Measurements from ENCODE around the gene NPTN. TPM values are rescaled to one million over a fixed set of nuclear protein-coding genes. Genes with fewer than 3 reads are reported as not detected.

Gene NPTN
- total and polyA plus RNA-seq, 2 of the 13 experiments (the other 11 are each of a cell fraction or from before 2014, with no cell fraction given), result 78.0 to 110 TPM

- TF ChIP-seq SIX1 (CRISPR knock-in tag; IDR thresholded peaks at IDR 0.05; ENCODE audit: borderline replicate concordance) (no peak), ZNF230 (CRISPR knock-in tag; IDR thresholded peaks at IDR 0.05) (no peak), SMYD3 (CRISPR knock-in tag; IDR thresholded peaks at IDR 0.05) (no peak), NBN (conservative IDR thresholded peaks at IDR 0.05) (no peak), RFXANK (CRISPR knock-in tag; IDR thresholded peaks at IDR 0.05) (no peak), ZNF703 (CRISPR knock-in tag; IDR thresholded peaks at IDR 0.05; ENCODE audit: borderline replicate concordance) (no peak), PRDM4 (CRISPR knock-in tag; IDR thresholded peaks at IDR 0.05; ENCODE audit: borderline replicate concordance) (no peak), ZNF501 (CRISPR knock-in tag; IDR thresholded peaks at IDR 0.05) (peak; percentile 63), ATRX (CRISPR knock-in tag; IDR thresholded peaks at IDR 0.05; ENCODE audit: borderline replicate concordance) (no peak), HNRNPH1 (optimal IDR thresholded peaks at IDR 0.05; ENCODE audit: low read depth, low read length) (no peak), ZNF333 (CRISPR knock-in tag; IDR thresholded peaks at IDR 0.05; ENCODE audit: borderline replicate concordance) (0 out of 2 replicates have a peak, but pooled peaks have one; percentile 7), RBFOX2 (IDR thresholded peaks at IDR 0.05; ENCODE audit: low read depth, low read length) (no peak), ZNF451 (CRISPR knock-in tag; IDR thresholded peaks at IDR 0.05) (no peak), HHEX (CRISPR knock-in tag; IDR thresholded peaks at IDR 0.05) (0 out of 2 replicates have a peak, but pooled peaks have one; percentile 8), MED1 (CRISPR knock-in tag; IDR thresholded peaks at IDR 0.05) (0 out of 2 replicates have a peak, but pooled peaks have one; percentile 1), NONO (IDR thresholded peaks at IDR 0.05) (no peak), NONO (CRISPR knock-in tag; conservative IDR thresholded peaks at IDR 0.05) (no peak), SIN3A (IDR thresholded peaks at IDR 0.05; ENCODE audit: borderline replicate concordance, low read depth, low read length) (no peak), PHF20 (CRISPR knock-in tag; IDR thresholded peaks at IDR 0.05) (no peak), KAT2B (IDR thresholded peaks at IDR 0.05; ENCODE audit: borderline replicate concordance, low read depth, low read length) (no peak), ZBED4 (CRISPR knock-in tag; IDR thresholded peaks at IDR 0.05; ENCODE audit: borderline replicate concordance) (no peak), POGZ (CRISPR knock-in tag; IDR thresholded peaks at IDR 0.05) (no peak), TOPORS (CRISPR knock-in tag; IDR thresholded peaks at IDR 0.05) (no peak), MXD3 (CRISPR knock-in tag; IDR thresholded peaks at IDR 0.05) (no peak), FOSL2 (CRISPR knock-in tag; IDR thresholded peaks at IDR 0.05) (peak; percentile 55), GATA4 (IDR thresholded peaks at IDR 0.05; ENCODE audit: borderline replicate concordance, low read depth) (no peak), MAFG (CRISPR knock-in tag; IDR thresholded peaks at IDR 0.05) (no peak), TBL1XR1 (IDR thresholded peaks at IDR 0.05; ENCODE audit: borderline replicate concordance, low read length, partially characterized antibody) (no peak)
These were observed 854 bp upstream of the NPTN start (continued) for GRCh38 chr15:73633991-73634495.

All from HepG2 (cell line).